Measurements from ENCODE around the gene PURB. TPM values are rescaled to one million over a fixed set of nuclear protein-coding genes. Genes with fewer than 3 reads are reported as not detected.

The PURB gene
- total and polyA plus RNA-seq, 8 donors = 3.6 to 14.7 (median 7.8) TPM

- no peaks in the 10 kb centered on the region for H3K4me1 ChIP-seq
- ATAC-seq (no peak), FAIRE-seq (no peak), DNase-seq (no peak)
- no peak overlapping the region for H3K27ac ChIP-seq
- no peak for TF ChIP-seq CTCF (IDR thresholded peaks at IDR 0.05)
- 75 to 79% methylated on average over 3 of the region's 3 CpGs for WGBS, 2 donors
- no peaks in the 10 kb centered on the region for H3K27me3 ChIP-seq
- intact Hi-C loops (cut with DNase I) = no loop called here
- H3K4me3 ChIP-seq = no peak overlapping the region
- no peaks in the 10 kb centered on the region for H3K9me3 ChIP-seq
- H3K36me3 ChIP-seq = peaks cover 0 to 20% (median 9%) of the 10 kb centered on the region in 3 donors
Measured at GRCh38 chr7:44827567-44827966, 57.8 kb downstream of the PURB start.

Other genes with a start within 250 kb of the PURB start
- gene ZMIZ2, start 136.7 kb downstream of the PURB start, total RNA-seq = 10 to 100 TPM; 38.4 to 83.3 (median 49.3) TPM
- gene ZMIZ2, start 136.7 kb downstream of the PURB start, polyA plus RNA-seq = 100 to 1,000 TPM in 1 of 2 donors, 10 to 100 TPM in 1; 81.4 to 199 TPM
- 100 to 1,000 TPM; 281 to 533 (median 512) TPM for gene PPIA, start 88.8 kb downstream of the PURB start, total RNA-seq
- gene PPIA, start 88.8 kb downstream of the PURB start, polyA plus RNA-seq = 1,000 to 10,000 TPM; 1,017 to 1,024 TPM
- 10 to 100 TPM; 37.8 to 83.0 (median 56.1) TPM for gene H2AZ2, start 37.4 kb downstream of the PURB start, total RNA-seq
- 10 to 100 TPM; 45.1 to 56.4 TPM for gene H2AZ2, start 37.4 kb downstream of the PURB start, polyA plus RNA-seq
- gene MYO1G, start 93.5 kb upstream of the PURB start, total RNA-seq = 1 to 10 TPM in 4 of 6 donors, under 1 TPM in 2; 0.28 to 3.1 (median 1.1) TPM
- gene MYO1G, start 93.5 kb upstream of the PURB start, polyA plus RNA-seq = 1 to 10 TPM; 1.1 to 1.5 TPM
- 10 to 100 TPM; 13.4 to 19.5 (median 14.8) TPM for gene CCM2, start 114.7 kb upstream of the PURB start, total RNA-seq
- gene CCM2, start 114.7 kb upstream of the PURB start, polyA plus RNA-seq = 10 to 100 TPM; 33.5 to 33.7 TPM
- 1 to 10 TPM in 4 of 6 donors, under 1 TPM in 2; 0.31 to 1.9 (median 1.2) TPM for gene NACAD, start 203.4 kb upstream of the PURB start, total RNA-seq
- 1 to 10 TPM; 1.0 to 3.5 TPM for gene NACAD, start 203.4 kb upstream of the PURB start, polyA plus RNA-seq
- gene TBRG4, start 226.2 kb upstream of the PURB start, total RNA-seq = 10 to 100 TPM; 15.6 to 36.2 (median 24.3) TPM
- gene TBRG4, start 226.2 kb upstream of the PURB start, polyA plus RNA-seq = 10 to 100 TPM; 38.7 to 39.8 TPM